Omental fat pad (tissue), 4 donors: ENCODE results near the gene ZMIZ1. TPM values are rescaled to one million over a fixed set of nuclear protein-coding genes. Genes with fewer than 3 reads are reported as not detected.

Experiments used
- ATAC-seq: fragments of 150-250 bp; one replicate; pipeline ENCODE4 v1.9.1; 2016; ENCODE audit warnings: mild to moderate bottlenecking, moderate library complexity; ENCODE audit not compliant: low FRiP score
- DNase-seq: peaks from one replicate; pipeline ENCODE4 v3.0.0-alpha.2; 2019; ENCODE audit warnings: low spot score
- total RNA-seq, 4 donors: library from RNA; depleted of rRNA; stranded (reverse); fragments of >200 nt; gene quantifications; one replicate each; pipeline ENCODE4 v1.1.0, GENCODE V29; 2016
- TF ChIP-seq, protein P1 (sequence below), 3 donors: fragments of 450-650 bp; IDR thresholded peaks; one replicate each; pipeline ENCODE4 v1.5.1; 2016 to 2017; ENCODE audit warnings: antibody characterized with exemption in 3 of 3, mild to moderate bottlenecking in 3 of 3, moderate library complexity in 2 of 3

Gene ZMIZ1
- total RNA-seq, 4 donors from 2014 or later: 24.2 to 64.8 (median 43.1) TPM

DNA sequence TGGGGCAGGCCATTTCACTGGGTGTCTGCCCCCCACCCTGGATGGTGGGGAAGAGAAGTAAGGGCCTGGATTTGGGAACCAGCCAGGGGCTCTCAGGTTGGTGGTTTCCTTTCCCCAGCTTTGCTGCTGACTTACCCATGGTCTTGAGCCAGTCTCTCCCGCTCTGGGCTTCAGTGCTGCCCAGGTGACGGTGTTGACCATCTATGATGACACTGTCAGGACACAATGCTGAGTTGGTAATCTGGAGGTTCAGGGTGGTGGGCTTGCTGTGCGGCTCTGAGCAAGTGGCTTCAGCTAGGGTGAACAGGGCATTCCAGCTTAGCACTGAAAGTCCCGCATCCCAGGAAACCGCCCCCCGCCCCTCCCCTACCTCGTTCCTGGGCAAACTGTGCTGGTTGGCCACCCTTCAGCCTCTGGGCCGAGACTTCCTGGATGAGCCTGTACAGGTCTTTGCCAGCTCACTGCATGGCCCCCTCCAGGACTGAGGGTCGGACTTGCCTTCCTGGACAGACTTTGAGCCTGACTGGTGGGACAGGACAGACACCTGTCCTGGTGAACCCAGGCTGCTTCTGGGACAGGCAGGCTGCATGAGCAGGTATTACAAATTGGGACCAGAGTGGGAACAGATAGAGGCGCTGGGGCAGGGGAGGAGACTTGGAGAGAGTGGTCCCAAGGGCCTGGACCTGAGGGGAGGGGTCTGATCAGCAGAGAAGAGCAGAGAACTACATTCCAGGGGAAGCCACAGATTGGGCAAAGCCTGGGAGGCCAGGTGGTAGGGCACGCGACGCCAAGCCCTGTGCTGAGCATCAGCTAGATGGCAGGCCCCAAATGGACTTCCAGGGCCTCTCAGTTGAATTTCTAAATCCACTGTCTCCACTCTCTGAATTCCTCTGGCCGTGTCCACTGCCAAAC is 19.9 kb upstream of the ZMIZ1 start:
- TF ChIP-seq, protein P1, sequence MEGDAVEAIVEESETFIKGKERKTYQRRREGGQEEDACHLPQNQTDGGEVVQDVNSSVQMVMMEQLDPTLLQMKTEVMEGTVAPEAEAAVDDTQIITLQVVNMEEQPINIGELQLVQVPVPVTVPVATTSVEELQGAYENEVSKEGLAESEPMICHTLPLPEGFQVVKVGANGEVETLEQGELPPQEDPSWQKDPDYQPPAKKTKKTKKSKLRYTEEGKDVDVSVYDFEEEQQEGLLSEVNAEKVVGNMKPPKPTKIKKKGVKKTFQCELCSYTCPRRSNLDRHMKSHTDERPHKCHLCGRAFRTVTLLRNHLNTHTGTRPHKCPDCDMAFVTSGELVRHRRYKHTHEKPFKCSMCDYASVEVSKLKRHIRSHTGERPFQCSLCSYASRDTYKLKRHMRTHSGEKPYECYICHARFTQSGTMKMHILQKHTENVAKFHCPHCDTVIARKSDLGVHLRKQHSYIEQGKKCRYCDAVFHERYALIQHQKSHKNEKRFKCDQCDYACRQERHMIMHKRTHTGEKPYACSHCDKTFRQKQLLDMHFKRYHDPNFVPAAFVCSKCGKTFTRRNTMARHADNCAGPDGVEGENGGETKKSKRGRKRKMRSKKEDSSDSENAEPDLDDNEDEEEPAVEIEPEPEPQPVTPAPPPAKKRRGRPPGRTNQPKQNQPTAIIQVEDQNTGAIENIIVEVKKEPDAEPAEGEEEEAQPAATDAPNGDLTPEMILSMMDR (IDR thresholded peaks at IDR 0.05): no peak
- ATAC-seq: no peak
- no peak for DNase-seq

GRCh38 chr10:79049931-79050895 is 18.6 kb upstream of the ZMIZ1 start:
- DNase-seq (no peak), ATAC-seq (no peak)
- TF ChIP-seq, protein P1 (IDR thresholded peaks at IDR 0.05): no peak

GRCh38 chr10:79050896-79051555 is 17.7 kb upstream of the ZMIZ1 start:
- ATAC-seq (no peak), DNase-seq (no peak)
- TF ChIP-seq, protein P1 (IDR thresholded peaks at IDR 0.05): no peak

DNA sequence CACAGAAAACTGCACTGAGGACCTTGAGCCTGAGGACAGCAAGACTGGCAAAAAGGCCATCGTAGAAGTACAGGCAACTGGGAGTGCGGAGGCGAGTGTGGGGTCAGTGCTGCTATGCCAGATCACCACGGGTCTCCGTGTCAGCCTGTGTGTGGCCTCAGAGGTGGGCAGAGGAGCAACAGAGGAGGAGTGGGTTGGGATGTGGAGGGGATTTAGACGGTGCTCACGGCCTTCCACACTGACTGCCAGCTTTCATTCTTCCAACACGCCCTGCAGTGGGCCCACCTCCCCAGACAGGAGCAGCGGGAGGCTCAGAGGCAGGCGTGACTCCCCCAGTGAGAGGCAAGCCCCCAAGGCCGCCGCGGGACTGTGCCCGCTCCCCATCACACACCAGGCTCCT is 17.0 kb upstream of the ZMIZ1 start:
- ATAC-seq (no peak), DNase-seq (no peak)
- TF ChIP-seq, protein P1 (IDR thresholded peaks at IDR 0.05): no peak

DNA sequence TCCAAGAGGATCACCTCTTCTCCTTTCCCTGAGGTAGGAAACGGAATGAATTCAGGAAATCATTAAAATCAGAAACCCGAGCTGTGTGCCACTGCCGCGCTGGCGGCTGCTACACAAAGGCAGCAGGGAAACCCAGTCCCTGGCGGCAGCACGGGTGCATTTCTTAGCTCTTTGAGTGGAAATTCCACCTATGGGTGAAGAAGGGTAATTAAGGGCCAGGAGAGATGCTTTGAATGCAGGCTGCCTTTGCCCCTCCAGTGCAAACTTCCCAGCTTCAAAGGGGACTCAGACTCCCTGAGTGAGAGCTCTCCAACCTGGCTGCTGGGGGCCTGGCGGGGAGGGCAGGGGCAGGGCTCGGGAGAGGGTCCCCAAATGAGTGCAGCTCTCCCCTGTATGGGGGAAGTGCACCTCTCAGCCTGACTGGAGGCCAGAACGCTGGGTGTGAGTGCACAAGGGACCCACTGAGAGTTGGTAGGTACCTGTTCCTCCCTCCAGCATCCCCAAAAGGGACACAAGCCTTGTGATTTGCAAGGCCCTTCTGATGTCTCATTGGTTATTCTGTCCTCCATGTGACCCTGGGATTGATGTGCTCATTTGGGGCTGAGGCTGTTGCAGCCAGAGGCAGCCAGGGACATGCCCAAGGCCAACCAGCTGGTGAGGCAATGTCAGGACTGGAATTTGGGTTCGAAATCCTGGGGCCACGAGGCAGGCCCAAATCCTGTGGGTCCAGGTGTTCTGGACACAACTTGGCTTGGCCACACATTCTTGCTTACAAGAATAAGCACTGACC is 16.3 kb upstream of the ZMIZ1 start:
- no peak for DNase-seq
- TF ChIP-seq, protein P1 (IDR thresholded peaks at IDR 0.05): no peak
- no peak for ATAC-seq

GRCh38 chr10:79053081-79053434 is 15.7 kb upstream of the ZMIZ1 start:
- TF ChIP-seq, protein P1 (IDR thresholded peaks at IDR 0.05): no peak
- DNase-seq: no peak
- ATAC-seq: no peak
